GM18508 (cell line): Measurements from ENCODE around the gene TMEM140.

ENCODE experiments used
- ATAC-seq: cut with Tn5 transposase; IDR thresholded peaks from one replicate; pipeline ENCODE4 v1.9.1; 2021; ENCODE audit warnings: moderate number of reproducible peaks; ENCODE audit not compliant: insufficient read depth, unreplicated experiment

The TMEM140 gene

DNA sequence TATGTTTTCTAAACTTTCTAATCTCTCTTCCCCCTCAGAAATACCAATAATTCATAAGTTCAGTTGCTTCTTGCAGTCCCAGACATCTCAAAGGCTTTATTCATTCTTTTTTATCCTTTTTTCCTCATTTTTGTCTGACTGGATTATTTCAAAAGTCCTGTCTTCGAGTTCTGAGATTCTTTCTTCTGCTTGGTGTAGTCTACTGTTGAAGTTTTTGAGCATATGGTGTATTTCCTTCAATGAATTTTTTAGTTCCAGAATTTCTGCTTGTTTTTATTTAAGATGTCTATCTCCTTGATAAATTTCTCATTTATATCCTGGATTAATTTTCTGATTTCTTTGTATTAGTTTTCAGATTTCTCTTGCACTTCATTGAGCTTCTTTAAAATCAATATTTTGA, 8.4 kb downstream of the TMEM140 start:
- ATAC-seq, result no peak

DNA sequence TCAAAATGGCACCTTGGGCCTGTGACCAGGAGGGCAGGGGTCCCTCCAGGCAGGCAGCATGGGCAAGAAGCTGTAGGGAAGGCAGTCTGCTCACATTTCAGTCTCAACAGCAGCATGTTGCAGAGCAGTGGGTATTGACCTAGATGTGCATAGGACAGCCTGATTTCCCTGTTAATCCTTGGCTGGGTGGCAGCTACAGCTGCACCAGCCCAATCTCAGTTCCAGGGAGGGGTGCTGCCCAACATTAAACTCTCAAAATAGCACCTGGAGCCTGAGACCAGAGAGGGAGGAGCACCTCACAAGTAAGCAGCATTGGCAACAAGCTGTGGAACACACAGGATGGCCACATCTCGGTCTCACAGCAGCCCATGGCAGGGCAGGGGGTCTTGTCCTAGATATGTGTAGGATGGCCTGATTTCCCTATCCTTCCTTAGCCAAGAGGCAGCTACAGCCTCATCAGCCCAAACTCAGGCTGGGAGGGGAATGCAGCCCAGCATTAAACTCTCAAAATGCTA, 10.3 kb downstream of the TMEM140 start:
- ATAC-seq, result no peak

DNA sequence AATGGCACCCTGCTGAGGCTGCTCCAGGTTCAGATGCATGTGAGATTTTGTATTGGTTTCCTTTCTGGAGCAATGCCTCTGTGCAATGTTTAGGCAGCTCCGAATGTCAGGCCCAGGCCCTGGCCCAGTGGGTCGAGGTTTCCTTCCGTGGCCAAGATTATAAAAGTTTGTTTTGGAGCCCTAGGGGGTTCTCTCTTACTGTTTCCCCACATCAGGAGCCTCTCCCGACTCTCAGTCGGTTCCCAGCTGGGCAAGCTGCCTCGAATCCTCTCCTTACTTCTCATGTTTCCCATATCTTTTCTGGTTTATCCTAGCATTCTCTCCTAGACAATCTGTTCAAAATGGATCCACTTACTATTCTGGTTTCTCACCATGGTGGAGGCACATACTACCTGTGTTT, 11.0 kb downstream of the TMEM140 start:
- ATAC-seq, result no peak

DNA sequence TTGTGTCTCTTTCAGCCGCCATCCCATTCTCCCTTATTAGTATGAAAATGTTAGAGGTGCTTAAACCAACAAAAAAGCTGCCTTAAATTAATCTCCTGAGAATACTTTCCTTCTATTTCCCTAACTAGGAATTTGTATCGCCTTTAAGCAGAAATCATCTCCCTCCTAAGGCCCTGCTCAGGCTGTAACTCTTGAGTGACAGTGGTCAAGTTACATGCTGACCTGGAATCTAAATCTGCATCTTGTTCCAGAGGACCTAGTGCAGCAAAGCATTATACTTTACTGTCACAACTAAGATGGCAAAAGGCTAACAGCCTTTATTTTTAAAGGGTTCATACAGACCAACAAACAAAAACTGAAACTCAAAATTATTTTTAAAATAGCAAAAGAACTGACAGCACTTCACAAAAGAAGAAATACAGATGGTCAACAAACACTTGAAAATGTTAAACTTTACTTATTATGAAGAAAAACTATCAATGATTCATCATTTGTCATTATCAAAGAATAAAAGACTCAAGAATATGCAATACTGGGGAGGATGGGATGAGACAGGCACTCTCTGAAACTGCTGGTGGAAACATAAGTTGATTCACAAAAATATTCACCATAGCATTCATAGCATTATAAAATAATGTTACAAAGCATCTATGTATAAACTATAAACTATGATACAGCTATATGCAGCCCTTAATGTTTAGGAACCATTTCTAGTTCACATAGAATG, 11.7 kb downstream of the TMEM140 start:
- ATAC-seq, result no peak

DNA sequence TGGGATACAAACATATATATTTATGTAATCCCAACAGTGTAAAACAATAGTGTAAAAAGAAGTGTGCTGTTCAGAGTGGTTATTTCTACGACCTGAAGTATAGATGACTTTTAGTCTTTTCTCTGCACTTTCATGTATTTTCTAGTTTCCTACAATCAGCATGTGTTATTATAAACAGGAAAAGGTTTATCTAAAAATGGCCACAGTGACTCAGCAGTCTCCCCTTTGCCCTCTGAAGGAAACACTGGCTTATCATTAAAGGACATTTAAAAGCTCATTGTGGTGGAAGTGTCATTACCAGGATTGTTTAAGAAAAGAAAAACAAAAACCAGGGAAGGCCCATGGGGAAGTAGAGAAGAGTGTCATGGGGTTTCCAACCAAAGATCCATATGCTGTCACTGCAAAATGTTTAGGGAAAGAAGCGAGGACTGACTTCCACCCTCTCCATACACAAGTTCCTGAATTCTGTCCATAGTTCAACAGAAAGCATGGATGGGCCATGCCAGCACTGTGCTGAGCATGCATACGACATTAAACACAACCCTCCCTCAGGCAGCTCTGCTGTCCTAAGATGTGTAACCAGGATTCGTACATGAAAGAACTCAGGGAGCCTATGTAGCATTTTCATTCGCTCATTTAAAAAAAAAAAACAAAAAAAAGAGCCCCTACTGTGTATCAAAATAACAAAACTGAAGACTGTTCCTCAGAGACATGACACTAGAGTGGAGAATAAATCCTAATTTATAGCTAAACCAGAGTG, 12.4 kb downstream of the TMEM140 start:
- no peak for ATAC-seq

DNA sequence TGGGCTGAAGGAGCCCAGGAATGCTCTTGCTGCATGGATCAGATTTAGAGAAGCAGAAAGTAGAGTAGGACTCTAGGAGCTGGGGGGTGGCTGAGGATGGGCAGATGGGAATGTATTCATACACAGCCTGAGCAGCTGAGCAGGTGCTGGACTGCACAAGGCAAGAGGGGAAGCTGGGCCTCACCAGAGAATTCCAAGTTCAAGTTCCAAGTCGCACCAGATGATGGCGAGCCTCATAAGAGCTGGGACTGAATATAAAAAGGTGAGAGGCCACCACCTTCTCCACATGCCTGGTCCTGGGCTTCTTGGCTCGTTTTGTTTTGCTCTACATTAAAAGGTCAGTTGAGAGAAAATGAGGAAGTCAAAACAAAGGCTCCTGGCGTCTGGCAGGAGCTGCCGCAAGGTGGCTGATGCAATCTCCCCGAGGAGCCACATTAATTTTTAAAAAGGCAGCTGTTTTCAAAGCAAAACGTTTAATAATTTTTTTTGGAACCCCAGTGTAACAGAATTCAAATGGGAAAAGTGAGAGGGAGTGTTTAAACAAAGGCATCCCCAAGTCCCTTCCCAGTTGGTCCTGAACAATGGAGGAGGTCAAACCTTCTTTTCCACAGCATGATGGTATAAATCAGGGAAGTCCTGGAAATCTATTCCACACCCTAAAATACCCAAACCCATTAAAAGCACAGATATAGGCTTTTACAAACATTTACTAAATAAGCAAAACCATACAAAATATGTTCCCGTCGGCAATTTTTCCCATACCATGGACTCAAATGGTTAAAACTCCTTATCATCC, 13.2 kb downstream of the TMEM140 start:
- ATAC-seq, result no peak

DNA sequence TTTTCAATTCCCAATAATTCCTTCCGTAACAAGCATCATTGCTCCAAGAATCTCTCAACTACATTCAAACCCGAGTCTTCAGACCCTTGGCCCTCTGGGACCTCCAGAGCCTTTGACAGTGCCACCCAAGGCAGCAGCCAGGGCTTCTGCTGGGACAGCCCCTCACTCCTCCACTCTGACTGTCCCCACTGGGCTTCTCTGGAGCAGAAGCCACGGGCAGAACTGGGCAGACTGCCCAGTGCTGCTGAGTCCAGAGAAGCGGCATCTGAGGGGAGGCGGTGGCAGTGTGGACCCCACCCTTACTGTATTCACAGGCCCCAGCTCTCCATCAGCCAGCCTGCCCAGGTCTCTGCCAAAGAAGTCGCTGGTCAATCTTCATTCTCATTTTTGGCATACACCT, 13.8 kb downstream of the TMEM140 start:
- ATAC-seq, result no peak

DNA sequence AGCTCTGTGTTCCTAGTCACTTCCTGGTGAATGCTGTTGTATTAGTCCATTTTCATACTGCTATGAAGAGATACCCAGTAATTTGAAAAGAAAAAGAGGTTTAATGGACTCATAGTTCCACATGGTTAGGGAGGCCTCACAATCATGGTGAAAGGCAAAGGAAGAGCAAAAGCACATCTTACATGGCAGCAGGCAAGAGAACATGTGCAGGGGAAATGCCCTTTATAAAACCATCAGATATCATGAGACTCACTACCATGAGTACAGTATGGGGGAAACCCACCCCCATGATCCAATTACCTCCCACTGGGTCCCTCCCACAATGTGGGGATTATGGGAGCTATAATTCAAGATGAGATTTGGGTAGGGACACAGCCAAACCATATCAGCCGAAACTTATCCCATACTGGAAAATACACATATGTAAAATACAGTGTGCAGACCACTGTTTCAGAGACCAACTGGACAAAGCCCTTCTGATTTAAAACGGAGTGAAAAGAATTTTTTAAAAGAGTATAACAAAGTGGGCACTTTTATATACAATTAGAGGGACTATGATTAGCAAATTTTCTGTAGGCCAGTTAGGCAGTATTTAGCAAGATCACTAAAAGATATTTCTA, 14.6 kb downstream of the TMEM140 start:
- ATAC-seq, result no peak

DNA sequence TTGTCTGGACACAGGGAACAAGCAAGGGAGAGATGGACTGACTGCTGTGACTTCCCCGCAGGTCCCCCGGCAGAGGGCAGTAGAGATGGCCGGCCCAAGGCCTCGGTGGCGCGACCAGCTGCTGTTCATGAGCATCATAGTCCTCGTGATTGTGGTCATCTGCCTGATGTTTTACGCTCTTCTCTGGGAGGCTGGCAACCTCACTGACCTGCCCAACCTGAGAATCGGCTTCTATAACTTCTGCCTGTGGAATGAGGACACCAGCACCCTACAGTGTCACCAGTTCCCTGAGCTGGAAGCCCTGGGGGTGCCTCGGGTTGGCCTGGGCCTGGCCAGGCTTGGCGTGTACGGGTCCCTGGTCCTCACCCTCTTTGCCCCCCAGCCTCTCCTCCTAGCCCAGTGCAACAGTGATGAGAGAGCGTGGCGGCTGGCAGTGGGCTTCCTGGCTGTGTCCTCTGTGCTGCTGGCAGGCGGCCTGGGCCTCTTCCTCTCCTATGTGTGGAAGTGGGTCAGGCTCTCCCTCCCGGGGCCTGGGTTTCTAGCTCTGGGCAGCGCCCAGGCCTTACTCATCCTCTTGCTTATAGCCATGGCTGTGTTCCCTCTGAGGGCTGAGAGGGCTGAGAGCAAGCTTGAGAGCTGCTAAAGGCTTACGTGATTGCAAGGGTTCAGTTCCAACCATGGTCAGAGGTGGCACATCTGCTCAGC, 16.6 kb downstream of the TMEM140 start:
- ATAC-seq, result no peak

DNA sequence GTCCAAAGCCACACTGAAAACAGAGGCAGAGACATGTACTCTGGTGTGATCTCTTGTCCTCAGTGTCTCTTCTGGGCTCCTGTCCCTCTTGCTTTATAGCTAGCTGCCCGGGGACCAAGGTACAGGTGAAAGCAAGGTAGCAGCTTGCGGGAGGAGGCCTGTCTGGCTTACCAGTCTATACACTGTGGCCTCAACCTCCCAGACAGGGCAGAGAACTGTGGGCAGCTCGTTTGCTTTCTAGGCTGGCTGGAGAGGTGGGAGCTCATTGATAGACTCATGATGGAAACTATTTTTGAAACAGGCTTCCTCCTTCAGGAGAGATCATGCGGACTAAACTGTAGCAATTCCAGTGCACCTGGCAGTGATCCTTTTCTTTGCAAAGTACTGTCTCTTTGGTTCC, 18.0 kb downstream of the TMEM140 start:
- ATAC-seq, result no peak

DNA sequence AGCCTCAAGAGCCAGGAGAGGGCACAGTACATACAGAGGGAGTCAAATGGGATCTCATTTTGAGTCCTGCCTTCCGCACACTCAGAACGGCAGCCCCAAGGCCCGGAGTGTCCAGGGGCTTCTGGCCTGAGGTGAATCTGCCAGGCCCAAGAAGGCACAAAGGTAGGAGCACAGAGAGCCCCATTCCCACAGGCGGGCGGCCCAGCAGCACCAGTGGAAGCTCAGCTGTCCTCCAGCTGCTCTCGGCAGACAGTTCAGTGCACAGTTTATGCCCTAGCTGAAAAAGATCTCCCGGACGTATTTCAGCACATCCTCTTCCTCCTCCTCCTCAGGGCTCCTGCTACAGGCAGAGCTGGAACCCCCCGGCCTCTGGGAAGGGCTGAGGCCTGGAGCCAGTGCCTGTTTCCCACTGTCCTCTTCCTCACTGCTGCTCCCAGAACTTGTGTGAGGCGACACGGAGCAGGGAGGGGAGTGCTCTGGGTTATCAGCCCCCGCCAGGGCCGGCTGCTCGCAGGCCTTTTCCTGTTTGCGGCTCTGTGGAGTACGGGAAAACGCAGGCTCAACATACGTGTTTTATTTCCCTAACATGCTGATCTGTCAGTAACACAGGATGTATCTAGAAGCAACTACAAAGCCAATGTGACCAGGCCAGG, 18.6 kb downstream of the TMEM140 start:
- ATAC-seq, result no peak

DNA sequence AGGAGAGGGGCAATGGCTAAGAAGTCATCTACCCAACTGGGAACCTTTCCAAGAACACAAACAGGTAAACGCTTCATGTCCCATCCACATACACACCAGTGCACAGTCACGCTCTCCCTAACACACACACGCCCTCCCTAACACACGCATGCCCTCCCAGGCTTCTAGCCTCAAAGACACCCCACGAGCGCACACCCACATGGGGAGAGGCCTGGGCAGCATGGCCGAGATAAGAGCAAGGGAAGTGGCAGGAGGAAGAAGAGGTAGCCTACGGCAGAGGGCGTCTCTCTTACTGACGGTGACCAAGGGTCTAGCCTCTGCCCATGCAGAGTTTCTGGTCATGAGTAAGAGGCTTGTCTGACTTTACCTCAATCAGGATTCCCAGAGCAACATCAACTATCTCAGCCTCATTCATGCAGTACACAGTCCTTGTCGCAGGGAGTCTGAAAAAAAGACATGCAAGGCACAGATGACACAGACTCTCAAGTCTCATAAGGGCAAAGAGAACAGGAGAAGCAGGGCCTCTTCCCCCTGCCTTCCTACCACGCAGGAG, 19.6 kb downstream of the TMEM140 start:
- ATAC-seq, result no peak

DNA sequence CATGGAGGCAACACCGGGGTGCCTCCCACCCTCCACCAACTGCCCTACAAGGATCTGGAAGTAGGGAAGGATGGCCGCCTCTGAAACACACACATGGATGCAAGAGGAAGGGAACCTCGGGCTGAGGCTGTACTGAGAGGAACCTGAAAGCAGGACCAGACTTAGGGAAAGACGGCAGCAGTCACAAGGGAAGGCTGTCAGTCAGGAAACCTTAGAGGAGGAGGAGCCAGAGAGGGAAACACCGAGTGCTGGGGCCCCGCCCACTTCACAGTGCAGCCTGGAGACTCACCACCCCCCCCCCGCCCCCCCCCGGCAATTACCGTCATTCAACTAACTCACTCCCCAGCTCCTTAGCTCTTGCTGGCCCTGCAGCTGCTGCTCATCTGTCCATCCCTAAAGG, 20.1 kb downstream of the TMEM140 start:
- no peak for ATAC-seq

DNA sequence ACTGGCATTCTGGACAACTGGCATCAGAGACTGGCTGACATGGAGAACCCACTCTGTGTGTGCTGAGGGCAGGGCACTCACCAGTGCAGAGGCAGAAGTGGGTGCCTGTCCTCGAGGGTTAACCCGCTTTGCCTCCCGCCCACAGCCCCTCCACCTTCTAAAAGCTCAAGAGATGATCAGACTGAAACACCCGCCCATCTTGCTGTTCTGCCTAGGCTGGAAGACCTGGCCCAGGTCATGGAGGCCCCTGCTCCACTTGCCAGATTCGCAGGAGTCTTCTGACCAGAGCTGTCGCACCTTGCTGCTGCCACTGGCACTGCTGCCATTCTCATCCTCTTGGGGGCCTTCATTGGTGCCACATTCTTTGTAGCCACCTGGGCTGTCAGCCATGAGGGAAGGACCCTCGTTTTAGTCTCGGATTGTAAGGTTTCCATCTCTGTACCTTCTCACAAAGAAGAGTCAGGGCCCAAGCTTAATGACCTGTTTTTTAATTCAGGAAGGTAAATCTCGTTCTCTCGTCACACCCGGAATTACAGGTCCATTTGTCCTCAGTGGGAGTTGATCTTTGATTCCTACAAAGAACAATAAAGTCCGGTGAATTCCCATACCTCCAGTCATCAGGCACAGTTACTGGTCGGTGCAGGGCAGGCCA, 20.7 kb downstream of the TMEM140 start:
- no peak for ATAC-seq

DNA sequence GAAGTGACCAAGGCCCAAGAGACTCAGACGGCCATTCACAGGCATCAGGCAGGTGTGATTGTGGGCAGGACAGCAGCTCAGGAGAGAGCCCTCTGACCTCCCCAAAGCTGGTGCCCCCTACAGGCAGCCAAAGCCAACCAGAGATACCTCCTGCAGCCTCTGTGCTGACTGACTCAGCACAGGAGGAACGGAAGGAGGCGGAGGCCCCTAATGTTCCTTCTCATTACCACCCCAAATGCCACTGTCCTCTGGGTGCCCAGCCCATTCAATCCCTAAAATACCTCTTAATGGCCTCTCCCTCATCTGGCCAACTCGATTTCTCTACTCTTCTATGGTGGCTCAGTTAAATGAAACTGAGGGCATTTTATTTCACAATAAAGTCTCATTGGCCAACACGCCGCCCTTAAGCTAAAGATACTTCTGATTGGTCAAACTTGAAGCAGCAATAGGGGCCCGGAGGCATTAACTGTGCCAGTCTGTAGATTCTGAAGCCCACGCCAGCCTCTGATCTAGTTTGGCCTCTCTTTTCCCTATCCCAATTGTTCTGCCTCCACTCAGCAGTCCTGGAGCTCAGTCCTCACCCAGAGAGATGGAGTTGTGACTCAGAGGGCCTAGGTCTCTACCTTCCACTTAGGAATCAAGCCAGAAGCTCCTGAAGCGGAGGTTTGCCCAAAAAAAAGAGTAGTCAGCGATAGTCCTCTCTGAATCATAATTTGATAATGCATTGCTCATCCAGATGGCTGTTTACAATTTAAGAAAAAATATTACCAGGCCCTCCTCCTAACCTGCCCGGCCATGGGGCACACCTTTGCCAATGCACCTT, 21.5 kb downstream of the TMEM140 start:
- ATAC-seq, result peak; percentile 37

DNA sequence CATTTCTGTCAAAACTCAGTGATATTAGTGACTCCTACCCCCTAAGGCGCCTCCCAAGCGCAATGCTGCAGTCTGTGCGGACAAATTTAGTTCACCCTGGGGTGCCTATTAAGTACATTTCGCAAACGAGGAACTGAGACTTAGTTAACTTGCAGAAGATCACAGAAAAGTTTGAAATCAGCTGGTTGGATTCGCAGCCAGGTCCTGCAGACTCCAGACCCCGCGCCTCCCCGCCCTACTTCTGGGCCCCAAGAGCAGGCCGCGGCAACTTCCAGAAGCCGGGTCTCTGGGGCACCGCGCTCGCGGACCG, 22.0 kb downstream of the TMEM140 start:
- peak; percentile 2 for ATAC-seq

DNA sequence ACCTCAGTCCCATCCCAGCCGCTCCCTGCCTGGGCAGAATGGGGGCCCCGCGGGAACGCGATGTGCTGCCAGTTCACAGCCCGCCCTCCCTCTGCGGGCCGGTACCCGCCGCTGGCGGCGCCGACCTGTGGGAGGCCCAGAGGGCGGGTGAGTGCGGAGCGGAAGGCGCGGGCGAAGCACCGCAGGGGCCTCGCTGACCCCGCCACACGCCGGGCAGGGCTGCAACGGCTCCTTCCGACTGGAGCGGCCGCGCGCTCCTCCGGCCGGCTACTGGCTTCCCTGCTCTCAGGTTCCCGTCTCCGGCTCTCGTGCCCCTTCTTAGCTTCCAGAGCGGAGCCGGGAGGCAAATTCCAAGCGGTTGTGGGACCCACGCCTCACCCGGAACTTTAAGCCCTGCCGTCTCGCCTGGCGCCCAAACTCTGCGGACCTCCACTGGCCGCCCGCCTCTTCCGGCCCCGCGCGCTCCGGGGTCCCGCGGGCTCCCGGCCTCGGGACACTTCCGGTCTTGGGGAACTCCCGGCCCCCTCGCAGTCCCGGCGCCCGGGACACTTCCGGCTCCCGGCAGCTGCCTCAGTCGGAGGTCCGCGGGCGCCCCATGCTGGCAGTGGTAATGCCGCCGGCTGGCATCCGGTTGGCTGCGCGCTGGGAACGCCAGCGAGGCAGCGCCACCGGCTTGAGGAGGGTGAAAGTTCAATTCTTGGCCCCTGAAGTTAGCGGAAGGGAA, 22.6 kb downstream of the TMEM140 start, which contains the start of gene CYREN:
TSS of gene CYREN (minus strand) at position 434 of the 724 bp plus-strand sequence. CDS start 1,785 bp downstream, outside the sequence.
- peak; percentile 30 for ATAC-seq
